HepG2 (cell line): ENCODE measurements around the gene GFRA4.

ENCODE experiments used
- CTCF ChIP-seq: sonication (generic); formaldehyde crosslinking; IDR thresholded peaks from 2 replicates; pipeline ENCODE4 v1.5.0; 2020; ENCODE audit warnings: mild to moderate bottlenecking, missing genetic modification reagents, moderate library complexity
- NFYB ChIP-seq: sonication (generic); formaldehyde crosslinking; IDR thresholded peaks from 2 replicates; pipeline ENCODE4 v1.4.0; 2020; ENCODE audit warnings: missing genetic modification reagents
- RNF2 ChIP-seq: fragments of 450-650 bp; conservative IDR thresholded peaks from 2 replicates; pipeline ENCODE4 v1.6.1; 2016; ENCODE audit warnings: low read depth
- U2AF2 ChIP-seq: fragments of 200-400 bp; formaldehyde crosslinking; IDR thresholded peaks from 2 replicates; pipeline ENCODE4 v1.6.1; 2017; ENCODE audit warnings: low read depth, mild to moderate bottlenecking, low read length
- ZNF550 ChIP-seq: sonication (generic); formaldehyde crosslinking; IDR thresholded peaks from 2 replicates; pipeline ENCODE4 v1.4.0; 2020; ENCODE audit warnings: mild to moderate bottlenecking, missing genetic modification reagents, borderline replicate concordance

- TF ChIP-seq CTCF (CRISPR knock-in tag) (no peak), U2AF2 (no peak), NFYB (no peak), ZNF550 (no peak), RNF2 (no peak)
Observed at GRCh38 chr20:3653921-3654320, 9.3 kb downstream of the GFRA4 start.
